ENCODE measurements around the gene GIPC3.
A peak's percentile ranks its signal among the peaks of the same experiment; 100 is the strongest.

GIPC3 gene

GRCh38 chr19:3606690-3607289 lies 21.5 kb downstream of the GIPC3 start, which contains the start of gene TBXA2R:
TBXA2R (minus strand) TSS chr19:3606875; CDS start chr19:3600634, 6,241 bp downstream.
- peak; percentile 65 for DNase-seq

DNA sequence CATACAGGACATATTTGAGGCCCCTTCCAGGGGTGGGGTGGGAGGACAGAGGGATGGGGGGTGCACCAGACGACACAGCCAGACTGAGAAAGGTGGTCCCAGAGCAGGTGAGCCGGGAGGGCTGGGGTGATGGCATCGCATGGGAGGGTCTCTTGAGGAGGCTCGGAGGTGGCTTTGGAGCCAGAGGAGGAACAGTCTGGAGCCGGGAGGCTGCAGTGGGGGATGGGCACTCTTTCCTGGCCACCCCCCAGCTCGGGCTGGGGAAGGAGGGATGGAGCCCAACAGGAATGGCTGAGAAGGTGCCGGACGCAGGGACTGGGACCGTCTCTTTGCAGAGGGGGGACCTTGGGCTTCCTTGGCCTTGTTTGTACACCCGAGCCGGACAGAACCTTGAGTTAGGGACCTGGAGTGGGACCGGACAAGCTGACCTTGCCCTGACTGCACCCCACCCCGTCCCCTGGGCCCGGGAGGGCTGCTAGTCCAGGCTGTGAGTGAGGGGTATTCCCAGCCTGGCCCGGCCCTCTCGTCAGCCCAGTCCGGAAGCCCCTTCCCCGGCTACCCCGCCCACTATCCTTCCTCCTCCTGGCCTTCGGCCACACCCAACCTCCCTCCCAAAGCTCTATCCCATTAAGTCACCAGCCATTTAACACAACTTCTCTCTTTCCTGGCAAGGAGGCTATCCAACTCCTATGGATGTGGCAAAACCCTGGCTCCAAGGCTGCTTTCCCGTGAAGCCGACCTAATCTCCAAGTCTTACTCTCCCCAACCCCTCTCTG lies 22.2 kb downstream of the GIPC3 start:
- no peak for DNase-seq

GRCh38 chr19:3608079-3608641 lies 22.9 kb downstream of the GIPC3 start:
- DNase-seq, result no peak

DNA sequence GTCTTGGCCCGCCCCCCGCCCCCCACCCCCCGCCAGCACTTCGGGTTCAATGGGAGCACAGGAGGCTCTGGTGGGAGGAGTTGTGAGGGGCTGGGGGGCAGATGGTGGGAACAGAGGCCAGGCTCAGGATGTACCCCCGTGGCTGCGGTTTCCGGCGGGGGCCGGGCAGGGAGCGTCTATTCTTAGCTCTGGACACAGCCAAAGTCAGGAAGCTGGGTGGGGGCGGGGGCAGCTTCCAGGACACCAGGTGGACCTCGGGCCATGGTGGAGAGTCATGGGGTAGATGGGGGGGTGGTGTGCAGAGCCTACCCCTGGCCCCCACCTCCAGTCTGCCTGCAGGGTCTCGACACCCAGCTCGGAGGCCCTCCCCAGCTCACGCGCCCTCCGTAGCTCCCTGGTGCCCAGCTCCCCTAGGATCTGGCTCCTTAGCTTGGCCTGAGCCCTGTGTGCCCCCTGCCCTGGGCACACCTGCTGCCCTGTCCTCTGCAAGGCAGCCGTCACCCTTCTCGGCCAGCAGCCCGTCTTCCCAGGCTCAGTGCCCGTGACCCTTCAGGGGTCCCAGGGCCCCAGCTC lies 23.6 kb downstream of the GIPC3 start:
- no peak for DNase-seq

GRCh38 chr19:3609779-3610719 lies 24.8 kb downstream of the GIPC3 start:
- DNase-seq, result no peak

DNA sequence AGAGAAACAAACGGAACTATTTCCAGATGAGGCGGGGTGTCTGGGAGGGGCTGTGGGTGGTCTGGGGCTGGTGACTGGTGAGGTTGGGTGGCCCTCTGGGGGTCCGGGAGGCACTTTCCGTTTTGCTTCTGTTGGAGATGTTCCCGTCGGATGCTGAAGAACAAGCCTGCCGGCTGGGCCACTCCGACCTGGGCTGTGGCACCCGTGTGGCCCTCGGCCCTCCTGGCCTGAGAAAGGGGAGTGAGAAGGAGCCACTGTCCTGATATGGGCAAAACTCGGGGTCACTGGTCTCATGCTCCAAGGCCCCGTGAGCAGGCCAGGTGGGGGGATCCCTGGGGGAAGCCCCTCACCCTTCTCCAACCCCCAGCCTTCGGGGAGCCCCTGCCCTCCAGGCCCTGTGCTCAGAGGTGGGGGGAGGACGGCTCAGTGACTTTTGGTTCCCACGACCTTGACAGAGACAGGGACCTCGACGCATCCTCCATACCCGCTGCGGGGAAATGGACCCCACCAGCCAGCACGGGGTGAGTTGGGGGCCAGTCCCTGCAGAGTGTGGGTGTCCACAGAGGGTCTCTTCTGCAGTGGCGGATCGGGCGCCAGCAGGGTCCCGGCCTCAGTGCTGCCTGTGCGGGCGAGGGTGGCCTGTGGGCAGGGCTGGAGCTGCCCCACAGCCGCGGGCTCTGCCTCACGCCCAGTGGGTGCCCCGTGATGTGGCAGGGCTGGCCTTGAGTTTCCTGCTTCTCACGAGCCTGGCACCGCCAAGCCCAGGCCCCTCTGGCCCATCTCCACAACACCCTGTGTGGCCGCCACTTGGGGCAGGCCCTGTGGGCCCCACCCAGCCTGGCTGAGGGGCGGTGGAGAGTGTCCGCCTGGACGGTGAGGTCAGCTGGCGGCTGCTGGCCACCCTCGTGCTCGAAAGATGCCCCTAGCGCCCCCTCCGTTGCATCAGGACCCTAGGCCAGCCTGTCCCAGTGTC lies 25.8 kb downstream of the GIPC3 start:
- no peak for DNase-seq

GRCh38 chr19:3611841-3612240 lies 26.6 kb downstream of the GIPC3 start:
- no peak for DNase-seq

- DNase-seq, result no peak
These were observed 27.1 kb downstream of the GIPC3 start for GRCh38 chr19:3612330-3612729.

- no peak for DNase-seq
These were observed 27.8 kb downstream of the GIPC3 start for GRCh38 chr19:3612901-3613741.

DNA sequence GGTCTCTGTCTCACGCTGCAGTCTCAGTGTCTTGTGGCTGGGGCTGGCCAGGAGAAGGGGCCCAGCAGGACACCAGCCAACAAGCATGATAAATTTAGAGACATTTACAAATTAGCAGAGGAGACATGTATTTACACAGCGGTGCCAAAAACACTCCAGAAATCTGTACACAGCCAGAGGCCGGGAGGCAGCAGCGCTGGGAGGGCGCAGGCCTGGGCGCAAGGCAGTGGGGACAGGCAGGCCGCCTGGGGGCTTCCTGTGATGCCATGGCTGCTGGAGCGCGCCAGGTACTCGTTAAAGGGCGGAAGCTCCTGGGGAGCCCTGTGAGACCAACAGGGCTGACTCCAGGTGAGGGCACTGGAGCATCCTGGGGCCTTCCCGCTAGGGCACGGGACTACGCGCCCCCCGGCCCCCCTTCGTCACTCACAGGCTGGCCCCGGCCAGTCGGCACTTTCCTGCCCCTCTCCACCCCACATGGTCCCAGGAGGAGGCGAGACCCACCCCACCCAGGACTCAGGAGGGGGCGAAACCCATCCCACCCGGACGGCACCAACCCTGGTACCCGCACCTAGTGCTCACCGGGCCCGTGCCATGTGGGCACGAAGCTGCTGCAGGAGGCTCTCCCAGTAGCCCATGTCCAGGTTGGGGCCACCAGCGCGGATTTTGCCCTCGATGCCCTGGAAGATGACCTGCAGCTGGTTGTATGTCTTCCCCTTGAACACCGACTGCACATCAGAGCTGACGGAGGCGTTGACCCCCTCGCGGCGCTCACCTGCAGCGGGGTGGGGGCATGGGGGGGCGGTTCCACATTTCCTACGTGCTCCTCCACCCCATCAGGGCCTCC lies 28.8 kb downstream of the GIPC3 start:
- DNase-seq, result no peak

DNA sequence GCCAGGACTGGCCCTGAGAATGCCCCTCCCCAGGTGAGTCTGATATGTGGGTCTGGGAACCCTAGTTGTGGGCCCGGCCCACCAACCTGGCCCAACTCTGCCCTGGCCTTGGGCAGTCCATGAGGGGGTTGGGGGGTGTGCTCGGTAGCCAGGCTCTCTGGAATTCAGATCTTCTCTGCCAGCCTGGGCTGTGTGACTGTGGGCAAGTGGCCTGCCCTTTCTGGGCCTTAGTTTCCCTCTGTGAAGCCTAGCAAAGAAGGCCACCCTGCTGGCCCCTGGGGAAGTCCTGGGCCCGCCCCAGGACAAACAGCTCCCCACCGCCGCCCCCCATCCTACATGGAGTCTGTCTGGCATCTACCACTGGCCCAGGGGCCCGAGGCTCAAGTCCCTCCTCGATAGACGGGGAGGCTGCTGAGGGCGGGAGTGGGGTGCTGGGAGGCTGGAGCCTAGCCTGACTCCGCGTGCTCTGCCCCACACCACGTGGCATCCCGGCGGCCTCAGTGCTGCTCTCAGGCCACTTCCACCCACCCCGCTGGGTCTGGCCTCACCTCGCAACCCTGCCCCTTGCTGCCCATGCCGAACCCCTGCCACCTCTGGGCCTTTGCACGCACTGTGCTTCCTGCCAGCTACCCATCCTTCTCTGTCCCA lies 29.7 kb downstream of the GIPC3 start:
- no peak for DNase-seq

DNA sequence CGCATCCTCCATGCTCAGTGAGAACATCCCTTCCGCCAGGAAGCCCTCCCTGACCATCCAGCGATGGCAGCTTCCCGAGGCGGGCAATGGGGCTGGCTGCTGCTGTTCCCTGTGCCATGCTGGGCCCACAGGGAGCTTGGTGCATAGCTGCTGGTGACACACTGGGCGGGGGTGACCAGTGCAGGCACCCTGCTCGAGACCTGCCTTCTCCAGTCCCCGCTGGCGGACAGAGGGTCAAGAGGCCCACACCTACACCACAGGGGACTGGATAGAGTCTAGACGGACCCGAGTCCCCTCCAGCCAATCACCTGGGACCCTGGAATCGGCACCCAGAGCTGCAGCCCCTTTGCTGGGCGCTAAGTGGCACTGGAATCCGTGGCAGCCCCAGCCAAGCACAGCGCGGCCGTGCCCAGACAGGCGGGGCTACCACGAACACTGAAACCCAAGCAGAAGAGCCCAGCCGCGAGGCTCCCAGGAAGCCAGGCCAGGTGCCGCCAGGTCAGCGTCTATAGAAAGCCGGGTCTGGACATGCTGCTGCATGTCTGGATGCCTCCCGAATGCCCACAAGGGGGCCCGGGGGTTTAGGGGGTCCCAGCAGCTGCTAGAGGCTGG lies 30.4 kb downstream of the GIPC3 start:
- DNase-seq, result no peak

GRCh38 chr19:3617463-3617862 lies 32.2 kb downstream of the GIPC3 start:
- no peak for DNase-seq

- peak; percentile 57 for DNase-seq
These were observed 33.0 kb downstream of the GIPC3 start for GRCh38 chr19:3618144-3618810.

DNA sequence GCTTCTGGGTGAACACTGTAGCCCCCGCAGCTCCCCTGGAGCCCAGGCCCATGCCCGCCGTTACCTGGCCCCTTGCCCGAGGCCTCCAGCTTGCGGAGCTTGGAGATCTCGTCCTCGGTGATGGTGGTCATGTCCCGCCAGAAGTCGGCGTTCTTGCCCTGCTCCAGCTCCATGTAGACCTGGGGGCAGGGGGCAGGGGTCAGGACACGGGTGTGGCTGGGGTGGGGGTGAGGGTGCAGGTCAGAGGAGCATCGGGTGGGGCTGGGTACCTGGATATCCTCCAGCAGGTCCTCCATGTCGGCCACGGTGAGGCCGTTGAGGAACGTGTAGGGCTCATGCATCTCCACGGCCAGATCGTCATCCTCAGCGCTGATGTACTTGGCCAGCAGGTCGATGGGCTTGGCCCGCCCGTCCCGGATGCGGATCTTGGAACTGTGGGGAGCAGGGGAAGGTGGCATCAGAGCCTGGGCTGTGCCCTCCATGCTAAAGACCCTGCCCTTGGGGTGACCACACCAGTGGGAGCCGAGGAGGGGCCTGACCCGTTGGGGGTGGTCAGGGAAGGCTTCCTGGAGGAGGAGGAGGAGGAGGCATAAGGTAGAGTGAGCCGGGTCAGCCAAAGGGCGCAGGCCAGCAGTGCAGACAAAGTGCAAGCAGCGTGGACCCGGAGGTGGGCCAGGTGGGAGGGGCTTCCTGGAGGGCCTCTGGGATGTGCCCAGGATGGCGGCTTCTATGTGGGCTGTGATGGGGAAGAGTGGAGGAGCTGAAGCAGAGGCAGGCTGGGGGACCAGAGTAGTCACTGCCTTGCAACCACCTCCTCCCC lies 33.7 kb downstream of the GIPC3 start:
- no peak for DNase-seq

- no peak for DNase-seq
These were observed 34.3 kb downstream of the GIPC3 start for GRCh38 chr19:3619631-3620012.

All from stimulated activated CD4-positive, alpha-beta T cell treated with anti-CD3 and anti-CD28 coated beads, Interleukin-12 subunit alpha, Interleukin-12 subunit beta, amount 100 ng/mL, for 4 hours (primary cell).